HG03520 (cell line): ENCODE results near the gene ABCF3.
A peak's percentile ranks its signal among the peaks of the same experiment; 100 is the strongest.
"Not testable (repeated sequence)": the region's sequence is repeated elsewhere in the genome, so short reads cannot be mapped to it uniquely, and the experiment has no call there.

Experiments used
- ATAC-seq: cut with Tn5 transposase; IDR thresholded peaks from one replicate; pipeline ENCODE4 v1.9.1; 2021; ENCODE audit warnings: mild to moderate bottlenecking, moderate library complexity; ENCODE audit not compliant: unreplicated experiment

ABCF3 gene, protein sequence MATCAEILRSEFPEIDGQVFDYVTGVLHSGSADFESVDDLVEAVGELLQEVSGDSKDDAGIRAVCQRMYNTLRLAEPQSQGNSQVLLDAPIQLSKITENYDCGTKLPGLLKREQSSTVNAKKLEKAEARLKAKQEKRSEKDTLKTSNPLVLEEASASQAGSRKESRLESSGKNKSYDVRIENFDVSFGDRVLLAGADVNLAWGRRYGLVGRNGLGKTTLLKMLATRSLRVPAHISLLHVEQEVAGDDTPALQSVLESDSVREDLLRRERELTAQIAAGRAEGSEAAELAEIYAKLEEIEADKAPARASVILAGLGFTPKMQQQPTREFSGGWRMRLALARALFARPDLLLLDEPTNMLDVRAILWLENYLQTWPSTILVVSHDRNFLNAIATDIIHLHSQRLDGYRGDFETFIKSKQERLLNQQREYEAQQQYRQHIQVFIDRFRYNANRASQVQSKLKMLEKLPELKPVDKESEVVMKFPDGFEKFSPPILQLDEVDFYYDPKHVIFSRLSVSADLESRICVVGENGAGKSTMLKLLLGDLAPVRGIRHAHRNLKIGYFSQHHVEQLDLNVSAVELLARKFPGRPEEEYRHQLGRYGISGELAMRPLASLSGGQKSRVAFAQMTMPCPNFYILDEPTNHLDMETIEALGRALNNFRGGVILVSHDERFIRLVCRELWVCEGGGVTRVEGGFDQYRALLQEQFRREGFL

DNA sequence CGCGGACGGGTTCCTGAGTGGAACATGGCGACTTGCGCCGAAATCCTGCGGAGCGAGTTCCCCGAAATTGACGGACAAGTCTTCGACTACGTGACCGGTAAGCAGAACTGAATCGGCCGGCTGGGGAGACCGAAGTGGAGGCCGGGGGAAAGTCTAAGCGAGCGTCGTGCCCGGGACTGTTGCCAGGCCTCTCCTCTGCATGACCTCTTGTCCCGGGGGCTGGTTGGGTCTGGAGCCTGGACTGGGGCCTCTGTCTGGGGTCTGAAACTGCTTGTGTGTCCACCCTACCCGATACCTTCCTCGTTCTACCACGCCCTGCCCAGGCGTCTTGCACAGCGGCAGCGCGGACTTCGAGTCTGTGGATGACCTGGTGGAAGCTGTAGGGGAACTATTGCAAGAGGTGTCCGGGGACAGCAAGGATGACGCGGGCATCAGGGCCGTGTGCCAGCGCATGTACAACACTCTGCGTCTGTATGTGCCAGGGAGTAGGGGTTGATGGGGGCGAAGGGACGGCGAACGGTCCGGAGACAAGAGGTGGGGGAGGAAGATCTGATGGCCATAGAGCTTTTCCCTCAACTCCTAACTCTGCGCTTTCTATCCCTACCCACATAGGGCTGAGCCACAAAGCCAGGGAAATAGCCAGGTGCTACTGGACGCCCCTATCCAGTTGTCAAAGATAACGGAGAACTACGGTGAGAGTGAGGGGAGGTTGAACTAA is at the start of gene ABCF3:
ABCF3 (plus strand) TSS at position 16 of the 718 bp plus-strand sequence; CDS start at position 25, 9 bp downstream.
- peak; percentile 18 for ATAC-seq

- ATAC-seq, result no peak
Measured at GRCh38 chr3:184140436-184140835, 45.6 kb upstream of the ABCF3 start.

- ATAC-seq, result no peak
Measured at GRCh38 chr3:184142199-184142598, 43.8 kb upstream of the ABCF3 start.

- ATAC-seq, result no peak
Measured at GRCh38 chr3:184143327-184143726, 42.7 kb upstream of the ABCF3 start.

DNA sequence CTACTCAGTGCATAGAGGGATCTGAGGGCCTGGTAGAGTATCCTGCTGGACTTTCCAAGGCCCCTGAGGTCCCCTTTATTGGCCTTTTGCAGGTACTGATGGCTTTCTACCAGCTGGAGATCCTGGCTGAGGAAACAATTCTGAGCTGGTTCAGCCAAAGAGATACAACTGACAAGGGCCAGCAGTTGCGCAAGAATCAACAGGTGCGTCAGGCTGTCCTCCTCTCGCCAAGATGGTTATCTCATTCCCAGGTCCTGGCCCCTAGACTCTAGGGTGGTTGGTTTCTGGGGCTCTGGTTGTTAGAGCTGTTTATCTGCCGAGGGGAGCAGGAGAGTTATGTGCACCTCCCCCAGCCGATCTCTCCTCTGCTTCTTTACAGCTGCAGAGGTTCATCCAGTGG is 41.5 kb upstream of the ABCF3 start:
- no peak for ATAC-seq

DNA sequence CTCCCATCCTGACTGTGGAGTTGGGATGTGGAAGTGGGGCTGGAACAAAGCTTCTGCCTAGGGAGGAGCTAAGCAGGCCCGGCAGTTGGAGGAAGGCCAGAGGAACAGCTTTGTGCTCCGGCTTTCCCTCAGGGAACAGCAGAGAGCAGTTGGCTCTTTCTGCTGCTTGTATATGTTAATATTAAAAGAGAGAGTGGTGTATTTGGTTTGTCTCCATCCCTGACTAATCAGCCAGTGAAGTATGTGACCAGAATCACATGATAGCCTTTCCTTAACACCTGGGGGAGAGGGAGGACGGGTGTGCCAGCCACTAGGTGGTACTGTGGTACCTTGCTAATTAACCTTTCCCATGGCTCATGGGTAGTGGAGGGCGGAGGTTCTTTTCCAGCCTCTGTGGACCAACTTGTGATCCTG is 40.9 kb upstream of the ABCF3 start:
- no peak for ATAC-seq

GRCh38 chr3:184145751-184146270 is 40.2 kb upstream of the ABCF3 start:
- ATAC-seq, result no peak

- ATAC-seq, result no peak
Measured at GRCh38 chr3:184148076-184148475, 37.9 kb upstream of the ABCF3 start.

DNA sequence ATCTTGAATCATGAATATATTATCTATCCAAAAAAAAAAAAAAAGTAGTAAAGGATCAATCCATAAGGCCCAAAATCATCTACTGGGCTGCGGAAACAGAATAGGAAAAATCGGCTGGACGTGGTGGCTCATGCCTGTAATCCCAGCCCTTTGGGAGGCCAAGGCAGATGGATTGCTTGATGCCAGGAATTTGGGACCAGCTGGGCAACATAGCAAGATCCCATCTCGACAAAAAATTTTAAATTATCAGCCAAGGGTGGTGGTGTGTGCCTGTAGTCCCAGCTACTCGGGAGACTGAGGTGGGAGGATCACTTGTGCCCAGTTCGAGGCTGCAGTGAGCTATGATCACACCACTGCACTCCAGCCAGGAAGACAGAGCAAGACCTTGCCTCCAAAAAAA is 36.9 kb upstream of the ABCF3 start:
- ATAC-seq, result no peak

- not testable (repeated sequence) for ATAC-seq
Measured at GRCh38 chr3:184149770-184150169, 36.2 kb upstream of the ABCF3 start.

- peak; percentile 67 for ATAC-seq
Measured at GRCh38 chr3:184154885-184155643, 30.9 kb upstream of the ABCF3 start, which contains the start of gene DVL3. Gene DVL3, plus strand, starts transcription at chr3:184155377. Its CDS starts 259 bp downstream, at chr3:184155636.

GRCh38 chr3:184155644-184156521 is 30.1 kb upstream of the ABCF3 start:
- peak; percentile 33 for ATAC-seq

GRCh38 chr3:184156522-184156955 is 29.5 kb upstream of the ABCF3 start:
- no peak for ATAC-seq

- ATAC-seq, result no peak
Measured at GRCh38 chr3:184157206-184157605, 28.8 kb upstream of the ABCF3 start.

DNA sequence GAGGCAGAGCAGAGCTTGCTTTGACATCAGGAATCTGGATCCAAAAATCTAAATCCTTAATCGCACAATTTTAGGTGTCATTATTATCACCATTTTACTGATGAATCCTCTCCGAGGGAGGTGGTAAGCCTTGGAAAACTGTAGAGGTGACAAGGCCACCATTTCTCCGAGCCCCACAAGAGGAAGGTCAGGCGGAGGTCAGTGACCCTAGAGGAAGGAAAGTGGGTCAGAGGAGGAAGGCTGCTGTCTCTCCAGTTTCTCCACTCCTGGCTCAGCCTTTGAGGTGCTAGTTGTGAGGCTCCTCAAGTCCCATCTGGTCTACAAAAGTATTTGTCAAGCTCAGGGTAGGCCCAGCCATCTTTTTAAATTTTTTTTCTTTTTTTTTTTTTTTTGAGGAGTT is 27.6 kb upstream of the ABCF3 start:
- ATAC-seq, result no peak

GRCh38 chr3:184160456-184160855 is 25.5 kb upstream of the ABCF3 start:
- ATAC-seq, result no peak

DNA sequence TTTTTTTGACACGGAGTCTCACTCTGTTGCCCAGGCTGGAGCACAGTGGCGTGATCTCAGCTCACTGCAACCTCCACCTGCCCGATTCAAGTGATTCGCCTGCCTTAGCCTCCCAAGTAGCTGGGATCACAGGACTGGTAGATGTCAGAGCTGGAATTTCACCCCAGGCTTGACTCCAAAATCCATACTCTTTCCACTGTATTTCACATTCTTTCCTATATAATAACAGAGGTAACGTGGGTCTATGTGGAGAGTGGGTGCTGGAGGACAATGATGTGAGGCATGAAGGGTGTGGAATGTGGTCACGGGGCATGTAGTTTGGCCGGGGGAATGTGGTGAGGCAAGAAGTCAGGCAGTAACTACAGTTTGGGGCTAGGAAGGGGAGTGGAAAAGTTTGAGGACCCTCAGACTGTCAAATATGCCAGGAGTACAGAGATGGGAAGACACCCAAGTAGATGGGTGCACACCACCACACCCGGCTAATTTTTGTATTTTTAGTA is 23.4 kb upstream of the ABCF3 start:
- ATAC-seq, result not testable (repeated sequence)

GRCh38 chr3:184164648-184165330 is 21.2 kb upstream of the ABCF3 start:
- no peak for ATAC-seq

DNA sequence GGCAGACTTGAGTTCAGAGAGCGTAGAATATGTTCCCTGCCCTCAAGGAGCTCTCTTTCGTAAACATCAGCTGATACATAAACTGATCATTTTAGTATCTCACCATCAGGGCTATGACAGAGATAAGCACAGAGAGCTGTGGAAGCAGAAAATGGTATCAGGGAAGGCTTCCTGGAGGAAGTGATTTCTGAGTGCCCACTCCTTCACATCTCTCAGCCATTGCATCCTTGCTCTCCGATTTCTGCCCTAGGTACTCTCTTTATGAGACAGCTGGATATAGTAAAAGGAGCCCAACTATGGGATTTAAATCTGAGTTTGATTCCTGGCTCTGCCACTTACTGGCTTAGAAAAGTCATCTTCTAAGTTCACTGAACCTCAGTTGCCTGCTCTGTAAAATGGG is 20.5 kb upstream of the ABCF3 start:
- no peak for ATAC-seq
